ENCODE results near the gene FBXO42.
"Not testable (repeated sequence)": the region's sequence is repeated elsewhere in the genome, so short reads cannot be mapped to it uniquely, and the experiment has no call there.

The FBXO42 gene

DNA sequence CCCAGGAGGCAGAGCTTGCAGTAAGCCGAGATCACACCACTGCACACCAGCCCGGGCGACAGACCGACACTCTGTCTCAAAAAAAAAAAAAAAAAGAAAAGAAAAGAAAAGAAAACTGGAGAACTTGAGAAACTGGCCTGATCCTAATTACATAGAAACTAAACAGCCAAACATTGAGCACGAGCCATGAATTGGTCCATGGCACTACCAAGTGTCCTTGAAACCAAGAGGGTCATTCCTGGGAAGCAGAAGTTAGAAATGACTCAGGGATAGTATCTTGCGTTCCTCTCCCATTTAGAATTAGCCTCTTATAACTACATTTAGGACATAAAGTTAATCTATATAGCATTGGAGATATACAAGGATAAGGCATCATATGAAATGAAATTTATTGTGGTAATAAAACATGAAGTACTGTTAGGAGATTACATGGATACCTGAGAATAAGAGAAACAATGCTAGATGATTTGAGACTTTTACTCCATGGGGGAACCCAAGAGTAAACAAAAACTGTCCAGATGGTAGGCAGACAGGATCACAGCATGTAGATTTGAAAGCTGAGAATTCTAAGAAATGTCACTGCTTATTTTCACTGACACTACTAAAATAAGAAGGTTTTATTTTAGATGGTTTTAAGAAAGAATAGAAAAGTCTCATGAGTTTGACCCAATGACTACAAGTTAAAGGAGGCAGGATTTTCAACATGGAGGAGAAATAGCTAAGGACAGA lies 75.8 kb downstream of the FBXO42 start:
- H3K4me1 Mint-ChIP-seq (ENCODE audit: low read depth), result no peaks in the 10 kb centered on the region
- no peak overlapping the region for H3K27ac Mint-ChIP-seq
- H3K4me3 Mint-ChIP-seq, result no peak overlapping the region
- peaks cover 6% of the 10 kb centered on the region for H3K36me3 Mint-ChIP-seq (ENCODE audit: low read depth)
- H3K27me3 Mint-ChIP-seq (ENCODE audit: low read depth), result no peaks in the 10 kb centered on the region
- H3K9me3 Mint-ChIP-seq, result no peaks in the 10 kb centered on the region

DNA sequence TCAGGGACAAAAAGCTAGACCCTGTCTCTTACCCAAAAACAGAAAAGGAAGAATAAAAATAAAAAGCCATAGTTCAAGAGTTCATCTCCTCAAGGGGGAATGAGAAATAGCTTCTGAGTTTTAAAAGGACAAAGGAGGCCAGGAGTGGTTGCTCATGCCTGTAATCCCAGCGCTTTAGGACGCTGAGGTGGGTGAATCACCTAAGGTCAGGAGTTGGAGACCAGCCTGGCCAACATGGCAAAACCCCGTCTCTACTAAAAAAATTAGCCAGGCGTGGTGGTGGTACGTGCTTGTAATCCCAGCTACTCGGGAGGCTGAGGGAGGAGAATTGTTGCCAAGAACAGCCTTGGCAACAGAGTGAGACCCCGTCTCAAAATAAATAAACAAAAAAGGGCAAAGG lies 76.7 kb downstream of the FBXO42 start:
- Mint-ChIP-seq H3K4me1 (ENCODE audit: low read depth) (no peaks in the 10 kb centered on the region), H3K4me3 (no peak overlapping the region), H3K9me3 (no peaks in the 10 kb centered on the region), H3K36me3 (ENCODE audit: low read depth) (peaks cover 10% of the 10 kb centered on the region), H3K27ac (no peak overlapping the region), H3K27me3 (ENCODE audit: low read depth) (no peaks in the 10 kb centered on the region)

DNA sequence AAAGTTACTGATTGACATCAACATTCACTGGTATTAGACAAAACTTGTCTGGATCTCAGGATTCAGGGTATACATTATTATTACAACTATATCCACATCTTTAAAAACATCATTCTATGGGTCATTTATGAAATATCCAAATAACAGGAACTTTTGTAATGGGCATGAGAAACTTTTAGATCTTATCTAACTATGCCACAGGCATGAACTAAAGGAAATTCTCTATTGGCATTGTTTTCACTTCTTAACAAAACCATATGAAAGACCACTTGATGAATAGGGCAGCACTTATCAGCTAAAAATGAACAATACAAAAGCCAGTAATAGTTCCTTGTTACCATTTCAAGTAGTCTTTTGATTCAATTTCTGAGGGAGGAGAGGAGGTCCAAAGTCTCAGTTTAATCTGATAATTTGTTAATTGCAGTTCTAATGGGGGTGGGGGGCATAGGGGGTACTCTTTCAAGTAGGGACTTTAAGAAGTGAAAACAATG lies 84.5 kb downstream of the FBXO42 start:
- Mint-ChIP-seq H3K27me3 (ENCODE audit: low read depth) (no peaks in the 10 kb centered on the region), H3K4me3 (no peak overlapping the region), H3K36me3 (ENCODE audit: low read depth) (peaks cover 5% of the 10 kb centered on the region), H3K4me1 (ENCODE audit: low read depth) (peaks cover 4% of the 10 kb centered on the region), H3K27ac (no peak overlapping the region), H3K9me3 (no peaks in the 10 kb centered on the region)

DNA sequence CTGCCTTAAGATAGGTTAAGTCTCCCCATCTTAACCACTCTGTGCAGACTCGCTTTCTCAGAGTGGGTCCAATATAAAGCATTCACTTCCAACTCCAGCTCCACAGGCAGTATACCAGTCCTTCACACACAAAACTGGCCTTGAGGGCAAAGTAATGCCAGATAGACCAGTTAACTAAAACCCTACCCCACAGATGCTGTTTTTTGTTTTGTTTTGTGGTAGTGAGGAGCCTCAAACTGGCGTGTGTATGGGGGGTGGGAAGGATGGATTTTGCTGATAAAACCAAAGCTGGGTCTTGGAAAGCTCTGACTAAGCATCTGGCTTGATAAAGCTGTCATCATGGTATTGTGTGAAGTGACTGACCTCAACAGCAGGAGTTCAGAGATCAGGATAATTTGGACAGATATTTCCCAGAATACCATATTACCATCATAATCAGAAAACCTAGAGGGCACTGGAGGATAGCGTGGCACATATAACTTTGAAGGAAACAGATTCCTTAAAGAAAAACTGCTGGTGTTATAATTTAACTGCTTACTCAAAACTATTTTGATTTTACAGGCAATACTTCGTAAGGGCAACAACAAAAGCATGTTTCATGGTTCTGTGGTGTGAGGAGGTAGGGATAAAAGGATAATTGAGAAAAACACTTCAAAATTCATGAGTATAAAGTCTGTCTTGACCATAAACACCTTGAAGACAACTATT lies 85.7 kb downstream of the FBXO42 start:
- peaks cover 5% of the 10 kb centered on the region for H3K36me3 Mint-ChIP-seq (ENCODE audit: low read depth)
- no peaks in the 10 kb centered on the region for H3K27me3 Mint-ChIP-seq (ENCODE audit: low read depth)
- H3K27ac Mint-ChIP-seq, result no peak overlapping the region
- no peaks in the 10 kb centered on the region for H3K9me3 Mint-ChIP-seq
- H3K4me1 Mint-ChIP-seq (ENCODE audit: low read depth), result peaks cover 4% of the 10 kb centered on the region
- no peak overlapping the region for H3K4me3 Mint-ChIP-seq

DNA sequence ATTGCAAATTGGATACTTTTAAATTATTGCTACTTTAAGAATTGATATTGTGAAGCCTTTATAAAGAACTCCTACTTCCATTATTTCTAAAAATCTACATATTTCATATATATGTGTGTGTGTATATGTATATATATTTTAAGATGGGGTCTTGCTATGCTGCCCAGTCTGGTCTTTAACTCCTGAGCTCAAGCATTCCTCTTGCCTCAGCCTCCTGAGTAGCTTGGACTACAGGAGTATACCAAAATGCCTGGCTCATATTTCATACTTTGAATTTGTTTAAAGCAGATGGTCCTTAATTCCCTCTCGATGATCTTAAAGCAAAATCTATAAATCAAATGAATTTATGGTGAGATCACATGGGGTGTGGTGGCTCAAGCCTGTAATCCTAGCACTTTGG lies 90.2 kb downstream of the FBXO42 start:
- no peaks in the 10 kb centered on the region for H3K9me3 Mint-ChIP-seq
- H3K27ac Mint-ChIP-seq, result no peak overlapping the region
- no peaks in the 10 kb centered on the region for H3K36me3 Mint-ChIP-seq (ENCODE audit: low read depth)
- H3K4me1 Mint-ChIP-seq (ENCODE audit: low read depth), result peaks cover 2% of the 10 kb centered on the region
- H3K4me3 Mint-ChIP-seq, result no peak overlapping the region
- H3K27me3 Mint-ChIP-seq (ENCODE audit: low read depth), result no peaks in the 10 kb centered on the region

DNA sequence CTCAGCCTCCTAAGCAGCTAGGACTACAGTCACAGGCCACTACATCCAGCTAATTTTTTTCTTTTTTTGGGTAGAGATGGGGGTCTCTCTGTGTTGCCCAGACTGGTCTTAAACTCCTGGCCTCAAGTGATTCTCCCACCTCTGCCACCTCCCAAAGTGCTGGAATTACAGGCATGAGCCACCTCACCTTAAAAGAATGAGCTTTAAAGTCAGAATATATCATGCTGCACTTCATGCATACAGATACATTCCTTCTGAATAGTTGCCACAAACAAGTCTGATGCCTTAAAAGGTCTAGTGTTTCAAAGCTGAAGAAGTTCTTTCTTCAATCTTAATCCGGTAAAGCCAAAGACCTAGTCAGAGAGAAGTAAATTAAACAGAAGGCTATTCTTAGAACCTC lies 91.5 kb downstream of the FBXO42 start:
- Mint-ChIP-seq H3K4me3 (no peak overlapping the region), H3K36me3 (ENCODE audit: low read depth) (peaks cover 6% of the 10 kb centered on the region), H3K27me3 (ENCODE audit: low read depth) (no peaks in the 10 kb centered on the region), H3K27ac (no peak overlapping the region), H3K9me3 (no peaks in the 10 kb centered on the region), H3K4me1 (ENCODE audit: low read depth) (no peaks in the 10 kb centered on the region)

DNA sequence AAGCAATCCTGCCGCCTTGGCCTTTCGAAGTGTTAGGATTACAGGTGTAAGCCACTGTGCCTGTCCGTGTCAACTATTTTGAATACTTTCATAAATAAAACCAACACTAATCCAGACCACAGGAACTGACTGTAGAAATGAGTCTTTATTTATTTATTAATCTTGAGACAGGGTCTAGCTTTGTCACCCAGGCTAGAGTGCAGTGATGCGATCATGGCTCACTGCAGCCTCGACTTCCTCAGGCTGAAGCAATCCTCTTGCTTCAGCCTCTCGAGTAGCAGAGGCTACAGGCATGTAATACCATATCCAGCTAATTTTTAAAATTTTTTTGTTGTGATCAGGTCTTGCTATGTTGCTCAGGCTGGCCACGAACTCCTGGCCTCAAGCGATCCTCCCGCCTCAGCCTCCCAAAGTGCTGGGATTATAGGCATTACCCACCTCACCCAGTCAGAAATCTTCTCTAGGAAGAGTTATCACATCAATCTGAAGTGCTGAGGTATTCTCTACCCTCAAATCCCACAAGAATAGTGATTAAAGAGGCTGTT lies 93.6 kb downstream of the FBXO42 start:
- Mint-ChIP-seq H3K36me3 (ENCODE audit: low read depth) (peaks cover 13% of the 10 kb centered on the region), H3K27ac (no peak overlapping the region), H3K4me1 (ENCODE audit: low read depth) (no peaks in the 10 kb centered on the region), H3K9me3 (no peaks in the 10 kb centered on the region), H3K27me3 (ENCODE audit: low read depth) (no peaks in the 10 kb centered on the region), H3K4me3 (no peak overlapping the region)

DNA sequence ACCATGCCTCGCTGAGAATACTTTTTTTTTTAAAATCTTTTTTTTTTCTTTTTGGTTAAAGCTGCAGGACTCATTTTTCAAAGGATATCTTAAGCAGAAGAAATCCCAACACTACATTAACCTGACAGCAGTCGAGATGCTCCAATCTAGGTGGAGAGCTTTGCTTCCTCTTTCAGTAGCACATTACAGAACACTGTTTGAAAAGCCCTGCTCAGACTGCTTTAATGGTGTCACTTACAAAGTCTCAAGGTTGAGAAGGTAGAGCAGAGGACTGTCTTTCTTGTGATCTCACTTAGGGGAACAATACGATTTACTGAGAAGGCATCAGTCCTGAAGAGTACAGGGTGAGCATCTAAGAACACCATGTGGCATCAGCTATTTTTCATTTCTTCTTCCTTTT lies 94.3 kb downstream of the FBXO42 start:
- no peaks in the 10 kb centered on the region for H3K9me3 Mint-ChIP-seq
- no peaks in the 10 kb centered on the region for H3K4me1 Mint-ChIP-seq (ENCODE audit: low read depth)
- no peaks in the 10 kb centered on the region for H3K27me3 Mint-ChIP-seq (ENCODE audit: low read depth)
- H3K4me3 Mint-ChIP-seq, result no peak overlapping the region
- H3K36me3 Mint-ChIP-seq (ENCODE audit: low read depth), result peaks cover 13% of the 10 kb centered on the region
- H3K27ac Mint-ChIP-seq, result no peak overlapping the region

DNA sequence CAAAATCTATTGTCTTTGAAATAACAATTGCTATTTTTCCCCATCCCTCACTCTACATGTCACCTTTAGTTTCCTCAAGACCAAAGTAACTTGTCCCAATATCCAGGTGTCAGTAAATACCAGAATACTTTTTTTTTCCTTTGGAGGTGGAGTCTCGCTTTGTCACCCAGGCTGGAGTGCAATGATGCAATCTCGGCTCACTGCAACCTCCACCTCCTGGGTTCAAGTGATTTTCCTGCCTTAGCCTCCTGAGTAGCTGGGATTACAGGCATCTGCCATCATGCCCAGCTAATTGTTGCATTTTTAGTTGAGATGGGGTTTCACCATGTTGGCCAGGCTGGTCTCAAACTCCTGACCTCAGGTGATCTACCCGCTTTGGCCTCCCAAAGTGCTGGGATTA lies 94.7 kb downstream of the FBXO42 start:
- H3K27me3 Mint-ChIP-seq (ENCODE audit: low read depth); H3K4me3 Mint-ChIP-seq; H3K4me1 Mint-ChIP-seq (ENCODE audit: low read depth); H3K27ac Mint-ChIP-seq; H3K9me3 Mint-ChIP-seq: not testable (repeated sequence)
- H3K36me3 Mint-ChIP-seq (ENCODE audit: low read depth), result peaks cover 16% of the 10 kb centered on the region

DNA sequence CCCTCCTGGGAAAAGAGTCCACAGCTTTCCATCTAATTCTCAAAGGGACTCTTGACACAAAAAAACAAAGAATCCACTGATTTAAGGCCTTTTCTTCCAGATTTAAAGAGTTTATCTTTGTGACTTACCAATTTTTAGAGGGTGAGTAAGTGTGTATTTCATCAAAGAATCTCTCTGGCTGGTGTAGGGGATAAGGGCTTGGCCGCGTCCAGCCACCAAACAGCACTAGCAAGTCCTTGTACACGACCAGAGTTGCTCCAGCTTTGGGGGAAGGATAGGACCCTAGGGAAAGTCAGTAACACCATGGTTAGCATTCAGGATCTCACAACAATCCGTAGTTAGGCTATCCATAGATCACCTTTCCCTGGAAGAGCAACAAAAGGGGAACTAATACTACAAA lies 95.8 kb downstream of the FBXO42 start:
- Mint-ChIP-seq H3K4me3 (no peak overlapping the region), H3K27me3 (ENCODE audit: low read depth) (no peaks in the 10 kb centered on the region), H3K4me1 (ENCODE audit: low read depth) (no peaks in the 10 kb centered on the region), H3K9me3 (no peaks in the 10 kb centered on the region), H3K27ac (no peak overlapping the region), H3K36me3 (ENCODE audit: low read depth) (peaks cover 24% of the 10 kb centered on the region)

DNA sequence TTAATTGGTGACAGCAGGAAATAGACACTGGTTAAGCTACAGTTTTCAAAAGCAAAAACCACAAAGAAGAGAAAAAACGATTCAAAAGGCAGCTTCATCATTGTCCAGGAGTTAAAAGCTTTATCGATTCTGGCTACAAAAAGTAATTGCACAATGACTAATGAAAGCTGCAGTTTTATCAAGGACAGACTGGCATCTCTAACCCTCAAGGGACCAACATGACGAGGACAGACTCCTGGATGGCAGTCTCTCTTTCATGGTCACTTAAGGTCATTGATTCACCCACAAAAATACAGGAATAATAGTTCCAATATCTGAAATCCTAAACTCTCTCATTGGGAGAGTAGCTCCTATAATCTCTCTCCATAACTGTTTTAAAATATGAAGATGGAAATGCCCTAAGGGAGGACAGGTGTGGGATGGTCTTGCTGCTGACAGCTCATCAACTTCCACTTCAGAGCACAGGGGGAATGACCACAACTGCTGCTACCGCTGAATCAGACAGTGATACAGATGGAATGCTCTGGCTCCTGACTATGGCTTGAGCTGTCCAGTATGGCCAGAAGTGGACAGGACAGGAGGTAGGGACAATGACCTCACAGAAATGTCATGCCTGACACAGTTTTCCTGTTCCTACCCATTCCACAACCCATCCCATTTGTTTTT lies 97.9 kb downstream of the FBXO42 start:
- no peak overlapping the region for H3K27ac Mint-ChIP-seq
- H3K4me3 Mint-ChIP-seq, result no peak overlapping the region
- peaks cover 33% of the 10 kb centered on the region for H3K36me3 Mint-ChIP-seq (ENCODE audit: low read depth)
- H3K27me3 Mint-ChIP-seq (ENCODE audit: low read depth), result no peaks in the 10 kb centered on the region
- H3K4me1 Mint-ChIP-seq (ENCODE audit: low read depth), result peaks cover 5% of the 10 kb centered on the region
- no peaks in the 10 kb centered on the region for H3K9me3 Mint-ChIP-seq

DNA sequence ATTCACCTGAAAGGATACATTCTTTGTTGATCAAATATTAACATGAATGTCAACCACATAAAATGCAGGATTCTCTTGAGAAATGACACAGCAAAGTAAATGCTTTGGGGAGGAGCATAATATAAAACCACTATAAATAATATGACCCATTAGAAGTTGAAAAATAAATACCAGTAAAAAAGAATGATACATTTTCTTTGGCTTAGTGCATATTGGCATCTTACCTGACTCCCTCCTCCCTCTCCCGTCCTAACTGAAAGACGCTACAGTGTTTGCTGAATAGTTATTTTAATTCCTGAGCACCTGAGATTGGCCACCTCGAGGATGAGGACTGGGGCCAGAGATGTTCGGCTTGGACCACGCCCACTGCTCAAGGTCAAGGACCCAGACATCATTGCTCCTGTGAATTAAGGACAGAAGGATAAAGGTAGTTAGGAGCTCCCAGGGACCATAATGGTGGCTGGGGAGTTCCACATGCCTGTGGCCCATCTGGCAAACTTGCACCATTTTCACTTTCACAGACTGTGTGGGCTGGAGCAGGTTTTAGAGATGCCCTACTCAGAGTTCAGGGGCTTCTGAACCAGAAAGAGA lies 98.9 kb downstream of the FBXO42 start:
- Mint-ChIP-seq H3K36me3 (ENCODE audit: low read depth) (peaks cover 33% of the 10 kb centered on the region), H3K4me3 (no peak overlapping the region), H3K27ac (no peak overlapping the region), H3K9me3 (no peaks in the 10 kb centered on the region), H3K4me1 (ENCODE audit: low read depth) (peaks cover 11% of the 10 kb centered on the region), H3K27me3 (ENCODE audit: low read depth) (no peaks in the 10 kb centered on the region)

DNA sequence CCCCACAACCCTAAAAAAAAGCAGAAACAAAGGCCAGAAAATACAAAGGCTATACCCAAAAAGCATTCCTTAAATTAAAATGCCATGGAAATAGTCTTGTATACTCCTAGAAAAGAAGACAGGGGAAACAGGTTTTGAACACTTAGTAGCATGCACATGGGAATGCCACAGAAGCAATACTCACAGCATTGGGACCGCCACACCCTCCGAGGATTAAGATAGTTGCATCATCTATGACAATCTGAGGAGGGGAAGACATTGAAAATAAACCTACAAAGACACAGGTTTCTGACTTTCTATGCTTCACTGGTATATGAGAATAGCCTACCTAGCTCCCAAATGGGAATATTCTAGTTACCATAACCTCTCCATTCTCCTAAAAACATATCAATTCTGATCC lies 99.4 kb downstream of the FBXO42 start:
- no peak overlapping the region for H3K27ac Mint-ChIP-seq
- no peaks in the 10 kb centered on the region for H3K27me3 Mint-ChIP-seq (ENCODE audit: low read depth)
- peaks cover 33% of the 10 kb centered on the region for H3K36me3 Mint-ChIP-seq (ENCODE audit: low read depth)
- H3K9me3 Mint-ChIP-seq, result no peaks in the 10 kb centered on the region
- no peak overlapping the region for H3K4me3 Mint-ChIP-seq
- peaks cover 11% of the 10 kb centered on the region for H3K4me1 Mint-ChIP-seq (ENCODE audit: low read depth)

DNA sequence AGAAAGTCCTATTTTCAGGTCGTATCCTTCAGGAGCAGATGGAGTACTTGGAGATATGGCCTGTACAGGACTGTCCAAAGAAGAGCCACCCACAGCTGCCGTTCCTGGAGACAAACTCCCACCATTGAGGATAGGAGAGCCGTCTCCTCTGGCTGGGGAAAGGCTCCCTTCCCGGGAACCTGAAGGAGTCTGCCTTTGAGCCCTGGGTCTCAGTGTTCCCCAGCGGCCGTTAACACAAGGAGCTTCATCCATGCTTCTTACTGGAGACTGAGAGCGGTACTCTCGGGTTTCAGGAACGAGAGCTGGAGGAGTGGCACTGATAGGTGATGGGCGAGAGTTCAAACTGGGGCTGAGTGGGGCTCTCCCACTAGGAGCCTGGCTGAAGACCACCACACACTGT lies 100.9 kb downstream of the FBXO42 start:
- no peaks in the 10 kb centered on the region for H3K9me3 Mint-ChIP-seq
- no peaks in the 10 kb centered on the region for H3K27me3 Mint-ChIP-seq (ENCODE audit: low read depth)
- H3K27ac Mint-ChIP-seq, result no peak overlapping the region
- no peak overlapping the region for H3K4me3 Mint-ChIP-seq
- H3K4me1 Mint-ChIP-seq (ENCODE audit: low read depth), result peaks cover 13% of the 10 kb centered on the region
- H3K36me3 Mint-ChIP-seq (ENCODE audit: low read depth), result peaks cover 35% of the 10 kb centered on the region

Data from T-helper 1 cell treated with Interleukin-12 subunit alpha and Interleukin-12 subunit beta and Interleukin-4 antibody, amounts not matched to agents 30 μg/mL and 1 μg/mL, for 36 hours (primary cell).